ENCODE results near the gene BMPER.

The BMPER gene

GRCh38 chr7:33921216-33921938, 16.0 kb downstream of the BMPER start:
- Histone ChIP-seq H3K4me1 (ENCODE audit: control insufficient read depth in 2 of 2, insufficient read depth in 2 of 2, low read length in 2 of 2) (no peaks in the 10 kb centered on the region), H3K4me3 (ENCODE audit: low read length in 2 of 2) (no peak overlapping the region), H3K27me3 (ENCODE audit: control insufficient read depth in 2 of 2, insufficient read depth in 2 of 2, low read length in 2 of 2) (no peaks in the 10 kb centered on the region), H3K36me3 (ENCODE audit: control insufficient read depth in 2 of 2, insufficient read depth in 2 of 2, low read length in 2 of 2) (no peaks in the 10 kb centered on the region), H3K9ac (ENCODE audit: low read depth in 1 of 2, low read length in 2 of 2) (no peak overlapping the region), H3K27ac (ENCODE audit: low read depth in 2 of 2, low read length in 2 of 2) (peak overlapping the region in 1 of 2 donors; percentile 13), H3K9me3 (ENCODE audit: control insufficient read depth in 2 of 2, low read length in 2 of 2) (no peaks in the 10 kb centered on the region)

GRCh38 chr7:33922820-33923219, 17.5 kb downstream of the BMPER start:
- H3K9ac ChIP-seq (ENCODE audit: low read depth in 1 of 2, low read length in 2 of 2): no peak overlapping the region
- H3K4me3 ChIP-seq (ENCODE audit: low read length in 2 of 2): no peak overlapping the region
- H3K27me3 ChIP-seq (ENCODE audit: control insufficient read depth in 2 of 2, insufficient read depth in 2 of 2, low read length in 2 of 2): no peaks in the 10 kb centered on the region
- no peaks in the 10 kb centered on the region for H3K9me3 ChIP-seq (ENCODE audit: control insufficient read depth in 2 of 2, low read length in 2 of 2)
- no peaks in the 10 kb centered on the region for H3K4me1 ChIP-seq (ENCODE audit: control insufficient read depth in 2 of 2, insufficient read depth in 2 of 2, low read length in 2 of 2)
- no peak overlapping the region for H3K27ac ChIP-seq (ENCODE audit: low read depth in 2 of 2, low read length in 2 of 2)
- no peaks in the 10 kb centered on the region for H3K36me3 ChIP-seq (ENCODE audit: control insufficient read depth in 2 of 2, insufficient read depth in 2 of 2, low read length in 2 of 2)

DNA sequence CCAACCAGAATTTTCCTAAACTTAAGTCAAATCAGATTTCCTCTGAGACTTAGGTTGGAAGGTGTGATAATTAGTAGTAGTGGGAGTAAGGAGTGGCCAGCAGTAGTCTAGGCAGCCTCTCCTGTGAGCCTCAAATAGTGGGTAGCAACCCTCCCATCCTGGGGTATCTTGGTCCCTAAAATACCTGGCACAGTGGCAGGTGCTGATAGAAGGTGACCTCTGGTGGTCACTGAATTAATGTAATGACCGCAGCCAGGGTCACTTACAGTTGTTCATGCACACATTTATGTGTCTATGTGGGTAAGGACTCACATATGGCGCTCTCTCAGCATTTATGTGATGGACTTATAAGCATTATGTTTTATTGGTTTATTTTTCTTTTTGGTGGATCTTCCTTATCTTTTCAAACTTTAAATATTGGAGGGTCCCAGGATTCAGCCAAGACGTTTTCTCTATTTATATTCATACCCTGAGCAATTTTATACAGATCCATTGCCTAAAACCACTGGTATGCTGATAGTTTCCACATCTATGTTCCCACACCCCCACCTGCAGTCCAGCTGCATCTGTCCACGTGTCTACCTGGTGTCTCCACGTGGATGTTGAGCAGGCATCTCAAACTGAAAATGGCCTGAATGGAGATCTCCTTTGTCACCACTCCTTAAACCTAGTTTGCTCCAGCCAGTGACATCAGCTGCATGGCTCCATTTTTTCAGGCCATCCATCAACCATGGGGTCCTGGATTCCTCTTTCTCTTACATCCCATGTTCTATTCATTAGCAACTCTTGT, 18.3 kb downstream of the BMPER start:
- H3K9ac ChIP-seq (ENCODE audit: low read depth in 1 of 2, low read length in 2 of 2): no peak overlapping the region
- H3K4me1 ChIP-seq (ENCODE audit: control insufficient read depth in 2 of 2, insufficient read depth in 2 of 2, low read length in 2 of 2): no peaks in the 10 kb centered on the region
- no peaks in the 10 kb centered on the region for H3K36me3 ChIP-seq (ENCODE audit: control insufficient read depth in 2 of 2, insufficient read depth in 2 of 2, low read length in 2 of 2)
- H3K4me3 ChIP-seq (ENCODE audit: low read length in 2 of 2): no peak overlapping the region
- H3K9me3 ChIP-seq (ENCODE audit: control insufficient read depth in 2 of 2, low read length in 2 of 2): no peaks in the 10 kb centered on the region
- no peaks in the 10 kb centered on the region for H3K27me3 ChIP-seq (ENCODE audit: control insufficient read depth in 2 of 2, insufficient read depth in 2 of 2, low read length in 2 of 2)
- no peak overlapping the region for H3K27ac ChIP-seq (ENCODE audit: low read depth in 2 of 2, low read length in 2 of 2)

- no peak overlapping the region for H3K9ac ChIP-seq (ENCODE audit: low read depth in 1 of 2, low read length in 2 of 2)
- H3K27ac ChIP-seq (ENCODE audit: low read depth in 2 of 2, low read length in 2 of 2): no peak overlapping the region
- no peaks in the 10 kb centered on the region for H3K4me1 ChIP-seq (ENCODE audit: control insufficient read depth in 2 of 2, insufficient read depth in 2 of 2, low read length in 2 of 2)
- H3K27me3 ChIP-seq (ENCODE audit: control insufficient read depth in 2 of 2, insufficient read depth in 2 of 2, low read length in 2 of 2): no peaks in the 10 kb centered on the region
- H3K4me3 ChIP-seq (ENCODE audit: low read length in 2 of 2): no peak overlapping the region
- no peaks in the 10 kb centered on the region for H3K36me3 ChIP-seq (ENCODE audit: control insufficient read depth in 2 of 2, insufficient read depth in 2 of 2, low read length in 2 of 2)
- H3K9me3 ChIP-seq (ENCODE audit: control insufficient read depth in 2 of 2, low read length in 2 of 2): no peaks in the 10 kb centered on the region
Measured at GRCh38 chr7:33926535-33926934, 21.2 kb downstream of the BMPER start.

- H3K4me1 ChIP-seq (ENCODE audit: control insufficient read depth in 2 of 2, insufficient read depth in 2 of 2, low read length in 2 of 2): no peaks in the 10 kb centered on the region
- H3K27me3 ChIP-seq (ENCODE audit: control insufficient read depth in 2 of 2, insufficient read depth in 2 of 2, low read length in 2 of 2): no peaks in the 10 kb centered on the region
- H3K36me3 ChIP-seq (ENCODE audit: control insufficient read depth in 2 of 2, insufficient read depth in 2 of 2, low read length in 2 of 2): no peaks in the 10 kb centered on the region
- no peaks in the 10 kb centered on the region for H3K9me3 ChIP-seq (ENCODE audit: control insufficient read depth in 2 of 2, low read length in 2 of 2)
- H3K27ac ChIP-seq (ENCODE audit: low read depth in 2 of 2, low read length in 2 of 2): no peak overlapping the region
- H3K9ac ChIP-seq (ENCODE audit: low read depth in 1 of 2, low read length in 2 of 2): no peak overlapping the region
- H3K4me3 ChIP-seq (ENCODE audit: low read length in 2 of 2): no peak overlapping the region
Measured at GRCh38 chr7:33928986-33929385, 23.6 kb downstream of the BMPER start.

DNA sequence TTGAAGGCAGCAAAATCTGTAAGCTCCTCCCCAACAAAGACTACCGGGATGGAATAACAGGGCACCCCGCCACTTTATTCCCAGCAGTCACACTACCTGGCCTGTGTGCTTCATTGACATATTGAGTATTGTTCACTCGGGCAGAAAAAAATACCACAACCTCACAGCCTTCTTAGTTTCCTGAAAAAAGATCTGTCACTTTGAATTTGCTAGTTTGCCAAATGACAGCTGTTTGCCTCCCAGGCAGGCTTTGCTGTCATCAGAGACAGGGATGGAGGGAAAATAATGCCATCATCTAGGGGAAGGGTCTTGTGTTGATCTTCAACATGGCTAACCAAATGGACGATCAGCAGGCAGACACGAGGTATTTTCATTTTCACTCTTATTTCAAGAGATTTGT, 26.9 kb downstream of the BMPER start:
- Histone ChIP-seq H3K27ac (ENCODE audit: low read depth in 2 of 2, low read length in 2 of 2) (no peak overlapping the region), H3K4me1 (ENCODE audit: control insufficient read depth in 2 of 2, insufficient read depth in 2 of 2, low read length in 2 of 2) (no peaks in the 10 kb centered on the region), H3K9me3 (ENCODE audit: control insufficient read depth in 2 of 2, low read length in 2 of 2) (no peaks in the 10 kb centered on the region), H3K27me3 (ENCODE audit: control insufficient read depth in 2 of 2, insufficient read depth in 2 of 2, low read length in 2 of 2) (no peaks in the 10 kb centered on the region), H3K4me3 (ENCODE audit: low read length in 2 of 2) (no peak overlapping the region), H3K9ac (ENCODE audit: low read depth in 1 of 2, low read length in 2 of 2) (no peak overlapping the region), H3K36me3 (ENCODE audit: control insufficient read depth in 2 of 2, insufficient read depth in 2 of 2, low read length in 2 of 2) (no peaks in the 10 kb centered on the region)

GRCh38 chr7:33932832-33933468, 27.6 kb downstream of the BMPER start:
- H3K4me3 ChIP-seq (ENCODE audit: low read length in 2 of 2): no peak overlapping the region
- no peak overlapping the region for H3K27ac ChIP-seq (ENCODE audit: low read depth in 2 of 2, low read length in 2 of 2)
- H3K9ac ChIP-seq (ENCODE audit: low read depth in 1 of 2, low read length in 2 of 2): no peak overlapping the region
- no peaks in the 10 kb centered on the region for H3K9me3 ChIP-seq (ENCODE audit: control insufficient read depth in 2 of 2, low read length in 2 of 2)
- no peaks in the 10 kb centered on the region for H3K4me1 ChIP-seq (ENCODE audit: control insufficient read depth in 2 of 2, insufficient read depth in 2 of 2, low read length in 2 of 2)
- no peaks in the 10 kb centered on the region for H3K36me3 ChIP-seq (ENCODE audit: control insufficient read depth in 2 of 2, insufficient read depth in 2 of 2, low read length in 2 of 2)
- no peaks in the 10 kb centered on the region for H3K27me3 ChIP-seq (ENCODE audit: control insufficient read depth in 2 of 2, insufficient read depth in 2 of 2, low read length in 2 of 2)

DNA sequence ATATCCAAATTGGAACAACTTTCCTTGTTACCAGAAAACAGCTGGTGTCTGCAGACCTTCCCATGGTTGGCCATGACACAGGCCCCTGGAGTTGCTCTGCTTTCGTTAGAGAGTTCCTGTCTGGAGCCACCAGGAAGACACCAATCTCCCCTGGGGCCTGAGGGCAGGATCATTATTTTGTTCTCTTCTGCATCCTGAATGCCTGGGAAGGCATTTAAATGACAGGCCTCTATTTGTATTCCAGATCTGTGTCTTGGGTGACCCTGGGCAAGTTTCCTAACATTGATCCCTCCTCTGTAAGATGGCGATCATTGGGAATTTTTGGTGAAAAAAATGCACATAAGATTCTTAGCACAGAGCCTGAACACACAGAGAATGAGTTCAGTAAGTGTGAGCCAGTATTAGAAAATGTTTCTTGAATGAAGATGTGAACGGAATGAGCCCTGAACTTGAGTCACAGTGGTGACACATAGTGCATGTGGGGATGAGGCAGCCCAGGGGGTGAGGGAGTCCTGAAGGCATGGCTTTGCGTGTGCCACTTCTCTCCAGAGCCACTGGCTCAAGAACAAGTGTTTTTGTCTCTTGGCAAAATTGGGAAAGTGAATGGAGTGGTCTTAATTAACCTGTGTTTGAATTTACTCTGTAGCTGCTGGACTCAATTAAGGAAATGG, 28.4 kb downstream of the BMPER start:
- Histone ChIP-seq H3K4me3 (ENCODE audit: low read length in 2 of 2) (no peak overlapping the region), H3K27me3 (ENCODE audit: control insufficient read depth in 2 of 2, insufficient read depth in 2 of 2, low read length in 2 of 2) (no peaks in the 10 kb centered on the region), H3K27ac (ENCODE audit: low read depth in 2 of 2, low read length in 2 of 2) (no peak overlapping the region), H3K4me1 (ENCODE audit: control insufficient read depth in 2 of 2, insufficient read depth in 2 of 2, low read length in 2 of 2) (no peaks in the 10 kb centered on the region), H3K36me3 (ENCODE audit: control insufficient read depth in 2 of 2, insufficient read depth in 2 of 2, low read length in 2 of 2) (no peaks in the 10 kb centered on the region), H3K9me3 (ENCODE audit: control insufficient read depth in 2 of 2, low read length in 2 of 2) (no peaks in the 10 kb centered on the region), H3K9ac (ENCODE audit: low read depth in 1 of 2, low read length in 2 of 2) (no peak overlapping the region)

GRCh38 chr7:33934391-33934790, 29.1 kb downstream of the BMPER start:
- Histone ChIP-seq H3K27ac (ENCODE audit: low read depth in 2 of 2, low read length in 2 of 2) (no peak overlapping the region), H3K27me3 (ENCODE audit: control insufficient read depth in 2 of 2, insufficient read depth in 2 of 2, low read length in 2 of 2) (no peaks in the 10 kb centered on the region), H3K9ac (ENCODE audit: low read depth in 1 of 2, low read length in 2 of 2) (no peak overlapping the region), H3K4me3 (ENCODE audit: low read length in 2 of 2) (no peak overlapping the region), H3K36me3 (ENCODE audit: control insufficient read depth in 2 of 2, insufficient read depth in 2 of 2, low read length in 2 of 2) (no peaks in the 10 kb centered on the region), H3K9me3 (ENCODE audit: control insufficient read depth in 2 of 2, low read length in 2 of 2) (no peaks in the 10 kb centered on the region), H3K4me1 (ENCODE audit: control insufficient read depth in 2 of 2, insufficient read depth in 2 of 2, low read length in 2 of 2) (no peaks in the 10 kb centered on the region)

- Histone ChIP-seq H3K27me3 (ENCODE audit: control insufficient read depth in 2 of 2, insufficient read depth in 2 of 2, low read length in 2 of 2) (no peaks in the 10 kb centered on the region), H3K9ac (ENCODE audit: low read depth in 1 of 2, low read length in 2 of 2) (no peak overlapping the region), H3K9me3 (ENCODE audit: control insufficient read depth in 2 of 2, low read length in 2 of 2) (no peaks in the 10 kb centered on the region), H3K36me3 (ENCODE audit: control insufficient read depth in 2 of 2, insufficient read depth in 2 of 2, low read length in 2 of 2) (no peaks in the 10 kb centered on the region), H3K4me3 (ENCODE audit: low read length in 2 of 2) (no peak overlapping the region), H3K27ac (ENCODE audit: low read depth in 2 of 2, low read length in 2 of 2) (no peak overlapping the region), H3K4me1 (ENCODE audit: control insufficient read depth in 2 of 2, insufficient read depth in 2 of 2, low read length in 2 of 2) (no peaks in the 10 kb centered on the region)
Measured at GRCh38 chr7:33936503-33936902, 31.2 kb downstream of the BMPER start.
